Kidney epithelial cell (primary cell): ENCODE results near the gene RNASEL. TPM values are rescaled to one million over a fixed set of nuclear protein-coding genes. Genes with fewer than 3 reads are reported as not detected.

ENCODE experiments used
- DNase-seq: peaks from one replicate; pipeline ENCODE4 v3.0.0-alpha.2; 2010; ENCODE audit warnings: low read depth
- H3K27me3 ChIP-seq: 2 replicates; pipeline ENCODE4 v1.6.0; 2011; ENCODE audit warnings: low read length; ENCODE audit not compliant: control insufficient read depth, insufficient read depth
- H3K36me3 ChIP-seq: 2 replicates; pipeline ENCODE4 v1.5.1; 2011; ENCODE audit warnings: low read length; ENCODE audit not compliant: control insufficient read depth, insufficient read depth
- H3K4me3 ChIP-seq: 2 replicates; pipeline ENCODE4 v1.5.1; 2011; ENCODE audit warnings: low read depth, mild to moderate bottlenecking, control low read depth, low read length
- total RNA-seq: library from RNA; depleted of rRNA; stranded (reverse); fragments of >200 nt; gene quantifications from 2 replicates; pipeline ENCODE4 v1.2.3, GENCODE V29; 2015
- TF ChIP-seq, protein P1 (sequence below): IDR thresholded peaks from 2 replicates; pipeline ENCODE4 v1.5.1; 2011; ENCODE audit warnings: mild to moderate bottlenecking, moderate library complexity, low read length, control low read depth, inconsistent platforms; ENCODE audit not compliant: insufficient read depth, poor library complexity, severe bottlenecking

Gene RNASEL
- total RNA-seq, 1 donor from 2014 or later, result 5.8 TPM

GRCh38 chr1:182560392-182560984, 28.6 kb downstream of the RNASEL start:
- TF ChIP-seq, protein P1, sequence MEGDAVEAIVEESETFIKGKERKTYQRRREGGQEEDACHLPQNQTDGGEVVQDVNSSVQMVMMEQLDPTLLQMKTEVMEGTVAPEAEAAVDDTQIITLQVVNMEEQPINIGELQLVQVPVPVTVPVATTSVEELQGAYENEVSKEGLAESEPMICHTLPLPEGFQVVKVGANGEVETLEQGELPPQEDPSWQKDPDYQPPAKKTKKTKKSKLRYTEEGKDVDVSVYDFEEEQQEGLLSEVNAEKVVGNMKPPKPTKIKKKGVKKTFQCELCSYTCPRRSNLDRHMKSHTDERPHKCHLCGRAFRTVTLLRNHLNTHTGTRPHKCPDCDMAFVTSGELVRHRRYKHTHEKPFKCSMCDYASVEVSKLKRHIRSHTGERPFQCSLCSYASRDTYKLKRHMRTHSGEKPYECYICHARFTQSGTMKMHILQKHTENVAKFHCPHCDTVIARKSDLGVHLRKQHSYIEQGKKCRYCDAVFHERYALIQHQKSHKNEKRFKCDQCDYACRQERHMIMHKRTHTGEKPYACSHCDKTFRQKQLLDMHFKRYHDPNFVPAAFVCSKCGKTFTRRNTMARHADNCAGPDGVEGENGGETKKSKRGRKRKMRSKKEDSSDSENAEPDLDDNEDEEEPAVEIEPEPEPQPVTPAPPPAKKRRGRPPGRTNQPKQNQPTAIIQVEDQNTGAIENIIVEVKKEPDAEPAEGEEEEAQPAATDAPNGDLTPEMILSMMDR, result no peak
- H3K27me3 ChIP-seq, result no peaks in the 10 kb centered on the region
- no peaks in the 10 kb centered on the region for H3K36me3 ChIP-seq
- DNase-seq, result no peak
- H3K4me3 ChIP-seq, result no peak overlapping the region

DNA sequence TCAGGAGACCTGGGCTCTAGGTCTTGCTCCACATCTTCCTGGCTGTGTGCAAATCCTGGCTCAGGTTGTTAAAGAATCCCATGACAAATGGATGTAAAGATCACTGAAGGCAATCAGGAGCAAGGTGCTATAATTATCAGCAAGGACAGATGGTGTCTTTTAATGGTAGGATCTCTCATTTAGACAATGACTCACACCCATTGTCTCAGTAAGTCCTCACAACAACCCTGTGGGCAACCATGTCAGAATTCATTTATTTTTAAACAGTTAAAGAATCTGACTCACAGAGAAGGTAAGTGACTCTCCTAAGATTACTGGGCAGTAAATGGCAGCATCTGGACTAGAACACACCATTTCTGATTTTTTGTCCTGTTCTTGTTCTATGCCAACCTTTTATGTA, 32.8 kb downstream of the RNASEL start:
- Histone ChIP-seq H3K36me3 (no peaks in the 10 kb centered on the region), H3K4me3 (no peak overlapping the region), H3K27me3 (no peaks in the 10 kb centered on the region)
- TF ChIP-seq, protein P1, result no peak
- DNase-seq, result peak; percentile 10

DNA sequence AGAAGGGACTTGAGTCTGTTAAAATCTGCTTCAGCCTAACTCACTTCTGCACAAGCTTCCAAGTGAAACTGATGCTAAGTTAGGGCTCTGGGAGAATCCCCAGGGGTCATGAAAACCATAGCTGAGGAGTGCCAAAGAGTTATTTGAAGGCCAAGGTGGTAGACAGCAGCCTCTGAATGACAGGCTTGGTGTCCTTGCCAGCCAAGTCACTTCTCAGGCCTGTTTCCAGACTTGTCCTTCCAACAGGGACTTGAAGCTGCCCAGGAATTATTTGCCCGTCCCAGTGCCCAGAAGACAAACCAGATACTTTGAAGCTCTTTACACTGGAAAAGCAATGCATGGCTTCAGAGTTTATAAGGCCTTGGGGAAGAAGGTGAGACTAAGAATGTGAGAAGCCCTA, 33.6 kb downstream of the RNASEL start:
- H3K36me3 ChIP-seq, result no peaks in the 10 kb centered on the region
- DNase-seq, result no peak
- no peak overlapping the region for H3K4me3 ChIP-seq
- no peaks in the 10 kb centered on the region for H3K27me3 ChIP-seq
- TF ChIP-seq, protein P1, result no peak

DNA sequence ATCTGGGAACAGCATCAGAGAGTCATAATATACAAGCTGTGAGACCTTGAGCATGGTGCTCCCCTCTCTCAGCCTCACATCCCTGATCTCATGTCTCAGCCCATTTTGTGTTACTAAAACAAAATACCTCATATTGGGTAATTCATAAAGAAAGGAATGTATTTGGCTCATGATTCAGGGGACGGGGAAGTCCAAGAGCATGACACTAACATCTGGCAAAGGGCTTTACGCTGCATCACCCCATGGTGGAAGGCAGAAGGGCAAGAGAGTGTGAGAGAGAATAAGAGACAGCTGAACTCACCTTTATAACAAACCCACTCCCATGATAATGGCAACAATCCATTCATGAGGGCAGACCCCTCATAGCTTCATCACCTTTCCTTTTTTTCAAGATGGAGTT, 36.5 kb downstream of the RNASEL start:
- Histone ChIP-seq H3K36me3 (no peaks in the 10 kb centered on the region), H3K4me3 (no peak overlapping the region), H3K27me3 (no peaks in the 10 kb centered on the region)
- TF ChIP-seq, protein P1, result no peak
- DNase-seq, result no peak

GRCh38 chr1:182549811-182550210, 39.2 kb downstream of the RNASEL start:
- Histone ChIP-seq H3K36me3 (no peaks in the 10 kb centered on the region), H3K4me3 (no peak overlapping the region), H3K27me3 (no peaks in the 10 kb centered on the region)
- TF ChIP-seq, protein P1, result no peak
- DNase-seq, result no peak

DNA sequence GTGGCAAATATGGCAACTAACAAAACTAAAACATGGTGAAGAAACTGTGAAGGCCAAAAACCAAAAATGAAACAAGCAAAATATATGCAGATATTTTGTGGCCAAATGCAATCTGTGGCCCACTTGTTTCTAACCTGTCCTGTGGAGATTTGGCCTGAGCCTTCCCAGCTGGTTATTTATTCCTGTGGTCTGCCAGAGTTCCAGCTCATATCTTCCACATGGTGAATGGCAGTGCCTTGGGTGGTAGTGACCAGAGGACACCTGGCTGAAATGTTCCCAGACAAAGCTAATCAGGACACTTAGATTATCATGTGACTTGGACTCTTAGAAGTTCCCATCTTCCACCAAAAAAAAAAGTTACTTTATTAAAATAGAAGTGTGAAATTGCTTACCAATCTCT, 39.7 kb downstream of the RNASEL start:
- Histone ChIP-seq H3K36me3 (no peaks in the 10 kb centered on the region), H3K27me3 (no peaks in the 10 kb centered on the region), H3K4me3 (no peak overlapping the region)
- TF ChIP-seq, protein P1, result no peak
- DNase-seq, result no peak
